Adrenal gland (tissue), 12 donors: ENCODE data around the gene FBL. TPM values are rescaled to one million over a fixed set of nuclear protein-coding genes. Genes with fewer than 3 reads are reported as not detected.
"Not testable (repeated sequence)": the region's sequence is repeated elsewhere in the genome, so short reads cannot be mapped to it uniquely, and the experiment has no call there.

Experiments used
- DNase-seq, 7 donors: peaks; one replicate each; pipeline ENCODE4 v3.0.0-alpha.2; 2019 to 2020
- H3K27ac ChIP-seq, 5 donors: fragments of 200-600 bp; sonication (generic) in 4 of 5; 1 replicate in 3 of 5; 2 replicates in 2 of 5; pipeline versions ENCODE4 v1.5.1 to v1.8.0; 2016 to 2020; ENCODE audit warnings: mild to moderate bottlenecking in 1 of 5
- H3K27me3 ChIP-seq: fragments of 200-600 bp; 2 replicates; pipeline ENCODE4 v1.8.0; 2021
- H3K36me3 ChIP-seq, 2 donors: fragments of 200-600 bp; replicated peaks in 1 of 2; 1 replicate in 1 of 2; 2 replicates in 1 of 2; pipeline versions ENCODE4 v1.5.1 to v1.8.0; 2018 to 2022
- H3K4me1 ChIP-seq, 2 donors: fragments of 200-600 bp; replicated peaks in 1 of 2; 1 replicate in 1 of 2; 2 replicates in 1 of 2; pipeline versions ENCODE4 v1.5.1 to v1.8.0; 2018 to 2021
- H3K4me3 ChIP-seq, 4 donors: fragments of 200-600 bp; sonication (generic) in 3 of 4; one replicate each; pipeline ENCODE4 v1.5.1; 2016 to 2018
- H3K9me3 ChIP-seq, 3 donors: fragments of 200-600 bp; sonication (generic) in 1 of 3; replicated peaks in 1 of 3; 1 replicate in 2 of 3; 2 replicates in 1 of 3; pipeline versions ENCODE4 v1.5.1 to v1.8.0; 2016 to 2021
- POLR2A ChIP-seq, 2 donors: fragments of 450-650 bp; IDR thresholded peaks; one replicate each; pipeline ENCODE4 v1.6.1; 2017; ENCODE audit warnings: antibody characterized with exemption in 2 of 2, mild to moderate bottlenecking in 2 of 2, moderate library complexity in 1 of 2
- WGBS, 4 donors: extraction: QIAGEN DNeasy Blood & Tissue Kit in 2 of 4; methylation state at CpG; one replicate each; pipeline versions ENCODE4 v1.1.5 to v1.1.7; 2013 to 2017; 5-methylcytosine and 5-hydroxymethylcytosine counted together
- intact Hi-C, 2 donors: fragments of 100-400 bp; cut with DNase I; formaldehyde crosslinking; loops; one replicate each; pipeline versions ENCODE4 v1.14.1 to v1.15.0; 2022 to 2023
- polyA plus RNA-seq, 3 donors: library from polyadenylated mRNA; stranded (reverse); fragments of 200-250 nt in 2 of 3; fragments of 350-450 nt in 1 of 3; fragmentation: Illumina TruSeq in 1 of 3; extraction: RNeasy Lipid Tissue Mini Kit (QIAGEN cat#74804) in 1 of 3; gene quantifications; one replicate each; pipeline ENCODE4 v1.2.3, GENCODE V29; 2013 to 2014
- total RNA-seq, 9 donors: library from RNA; depleted of rRNA in 4 of 9; stranded (reverse); fragments of >200 nt in 4 of 9; fragments of 120-200 nt in 1 of 9; fragmentation: NEBNext Ultra II Directional in 1 of 9; extraction: Animal tissue kit (Norgen Biotek cat#: 25700) in 1 of 9; gene quantifications; one replicate each; pipeline versions ENCODE4 v1.1.0 to v1.2.4, GENCODE V29; 2013 to 2023
- TF ChIP-seq, protein P1 (sequence below), 6 experiments: fragments of 450-650 bp in 4 of 6; fragments of 200-600 bp in 2 of 6; sonication (generic) in 1 of 6; IDR thresholded peaks; 1 replicate in 5 of 6; 2 replicates in 1 of 6; pipeline versions ENCODE4 v1.5.1 to v1.8.0; 2016 to 2021; ENCODE audit warnings: antibody characterized with exemption in 6 of 6, mild to moderate bottlenecking in 2 of 6, moderate library complexity in 1 of 6
- donor health status: healthy with polysubstance abuse.
- donor health status: Bipolar disorder and iron deficiency.
- donor health status: DM: yes; HTN: yes; CAD: no.
- donor health status: DM: no; HTN: no; CAD: no.
- donor health status: DM: no; HTN: no; CAD: no.
- donor health status: DM: yes; HTN: yes; CAD: no.

Gene FBL
- total and polyA plus RNA-seq, 12 donors, result 52.4 to 228 (median 114) TPM

DNA sequence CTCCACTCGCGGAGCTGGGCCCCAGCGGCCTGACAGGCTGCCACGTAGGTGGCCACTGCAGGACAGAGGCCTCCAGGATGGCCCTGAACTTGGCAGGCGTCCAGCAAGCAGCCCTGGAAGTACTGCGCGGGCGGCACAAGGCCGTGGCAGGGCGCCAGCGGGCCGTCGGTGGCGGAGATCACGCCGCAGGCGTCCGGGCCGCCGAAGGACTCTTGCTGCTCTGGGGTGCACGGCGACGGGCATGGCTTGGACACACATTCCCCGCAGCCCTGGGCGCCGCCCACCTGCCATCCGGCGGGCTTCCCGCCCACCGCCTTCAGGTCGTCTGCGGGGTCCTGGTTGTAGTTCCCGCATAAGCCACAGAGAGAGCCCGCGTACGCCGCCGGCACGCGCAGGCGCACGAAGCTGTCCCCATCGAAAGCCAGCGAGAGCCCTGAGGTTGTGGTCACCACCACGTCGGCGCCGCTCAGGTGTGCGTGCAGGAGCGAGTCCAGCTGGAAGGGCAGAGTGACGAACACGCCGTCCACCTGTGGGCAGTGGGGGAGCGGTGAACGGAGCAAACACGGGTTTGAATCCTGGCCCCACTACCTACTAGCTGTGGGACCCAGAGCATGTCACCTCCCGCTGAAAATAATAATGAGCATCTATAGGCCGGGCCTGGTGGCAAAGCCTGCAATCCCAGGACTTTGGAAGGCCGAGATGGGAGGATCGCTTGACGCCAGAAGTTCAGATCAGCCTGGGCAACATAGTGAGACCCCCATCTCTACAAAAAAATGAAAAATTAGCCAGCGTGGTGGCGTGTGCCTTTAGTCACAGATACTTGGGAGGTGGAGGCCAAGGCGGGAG, 45.7 kb upstream of the FBL start:
- TF ChIP-seq, protein P1, sequence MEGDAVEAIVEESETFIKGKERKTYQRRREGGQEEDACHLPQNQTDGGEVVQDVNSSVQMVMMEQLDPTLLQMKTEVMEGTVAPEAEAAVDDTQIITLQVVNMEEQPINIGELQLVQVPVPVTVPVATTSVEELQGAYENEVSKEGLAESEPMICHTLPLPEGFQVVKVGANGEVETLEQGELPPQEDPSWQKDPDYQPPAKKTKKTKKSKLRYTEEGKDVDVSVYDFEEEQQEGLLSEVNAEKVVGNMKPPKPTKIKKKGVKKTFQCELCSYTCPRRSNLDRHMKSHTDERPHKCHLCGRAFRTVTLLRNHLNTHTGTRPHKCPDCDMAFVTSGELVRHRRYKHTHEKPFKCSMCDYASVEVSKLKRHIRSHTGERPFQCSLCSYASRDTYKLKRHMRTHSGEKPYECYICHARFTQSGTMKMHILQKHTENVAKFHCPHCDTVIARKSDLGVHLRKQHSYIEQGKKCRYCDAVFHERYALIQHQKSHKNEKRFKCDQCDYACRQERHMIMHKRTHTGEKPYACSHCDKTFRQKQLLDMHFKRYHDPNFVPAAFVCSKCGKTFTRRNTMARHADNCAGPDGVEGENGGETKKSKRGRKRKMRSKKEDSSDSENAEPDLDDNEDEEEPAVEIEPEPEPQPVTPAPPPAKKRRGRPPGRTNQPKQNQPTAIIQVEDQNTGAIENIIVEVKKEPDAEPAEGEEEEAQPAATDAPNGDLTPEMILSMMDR (IDR thresholded peaks at IDR 0.05), result peak in 1 of 6 experiments; percentile 14
- intact Hi-C loops, H3K36me3 ChIP-seq, H3K4me1 ChIP-seq, H3K4me3 ChIP-seq, H3K27ac ChIP-seq, H3K9me3 ChIP-seq: not testable (repeated sequence)
- peak; percentile 56 to 82 (median 77) for DNase-seq
- H3K27me3 ChIP-seq, result peaks cover 11% of the 10 kb centered on the region
- WGBS, 4 donors, result 28 to 62% (median 46%) methylated on average over 24 to 64 of the region's 64 CpGs

DNA sequence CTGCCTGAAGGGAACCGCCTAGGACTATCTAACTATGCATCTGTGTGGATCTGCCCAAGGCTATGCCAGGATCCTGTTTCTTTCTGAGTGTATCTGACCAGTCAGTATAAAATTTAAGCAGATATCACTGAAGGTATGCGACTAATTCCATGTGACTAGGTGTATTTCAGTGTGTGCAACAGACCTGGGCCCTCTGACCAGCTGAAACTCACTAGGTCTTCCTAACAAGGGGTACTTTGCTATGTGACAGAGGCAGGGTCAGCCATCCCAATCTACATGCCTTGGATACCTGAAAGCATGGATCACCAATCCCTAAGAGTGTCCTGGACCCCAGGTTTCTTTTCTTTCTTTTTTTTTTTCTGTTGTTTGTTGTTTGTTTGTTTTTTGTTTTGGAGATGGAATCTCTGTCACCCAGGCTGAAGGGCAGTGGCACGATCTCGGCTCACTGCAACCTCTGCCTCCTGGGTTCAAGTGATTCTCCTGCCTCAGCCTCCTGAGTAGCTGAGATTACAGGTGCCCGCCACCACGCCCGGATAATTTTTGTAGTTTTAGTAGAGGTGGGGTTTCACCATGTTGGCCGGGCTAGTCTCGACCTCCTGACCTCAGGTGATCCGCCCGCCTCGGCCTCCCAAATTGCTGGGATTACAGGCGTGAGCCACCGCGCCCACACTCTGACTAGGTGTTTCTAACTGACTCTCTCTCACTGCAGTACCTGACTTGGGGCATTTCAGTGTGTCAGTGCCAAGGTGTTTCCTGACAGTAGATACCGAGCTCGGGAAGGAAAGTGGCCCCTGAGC, 44.8 kb upstream of the FBL start:
- Histone ChIP-seq H3K27me3 (peaks cover 11% of the 10 kb centered on the region), H3K9me3 (no peaks in the 10 kb centered on the region), H3K4me3 (no peak overlapping the region), H3K27ac (no peak overlapping the region), H3K4me1 (peaks cover 0 to 4% of the 10 kb centered on the region in 2 donors), H3K36me3 (no peaks in the 10 kb centered on the region)
- TF ChIP-seq, protein P1 (IDR thresholded peaks at IDR 0.05), result no peak
- no peak for TF ChIP-seq POLR2A (IDR thresholded peaks at IDR 0.05)
- WGBS, 4 donors, result 80 to 83% (median 81%) methylated on average over 17 of the region's 17 CpGs
- intact Hi-C loops, result no loop called here
- peak in 1 of 7 donors; percentile 12 for DNase-seq

DNA sequence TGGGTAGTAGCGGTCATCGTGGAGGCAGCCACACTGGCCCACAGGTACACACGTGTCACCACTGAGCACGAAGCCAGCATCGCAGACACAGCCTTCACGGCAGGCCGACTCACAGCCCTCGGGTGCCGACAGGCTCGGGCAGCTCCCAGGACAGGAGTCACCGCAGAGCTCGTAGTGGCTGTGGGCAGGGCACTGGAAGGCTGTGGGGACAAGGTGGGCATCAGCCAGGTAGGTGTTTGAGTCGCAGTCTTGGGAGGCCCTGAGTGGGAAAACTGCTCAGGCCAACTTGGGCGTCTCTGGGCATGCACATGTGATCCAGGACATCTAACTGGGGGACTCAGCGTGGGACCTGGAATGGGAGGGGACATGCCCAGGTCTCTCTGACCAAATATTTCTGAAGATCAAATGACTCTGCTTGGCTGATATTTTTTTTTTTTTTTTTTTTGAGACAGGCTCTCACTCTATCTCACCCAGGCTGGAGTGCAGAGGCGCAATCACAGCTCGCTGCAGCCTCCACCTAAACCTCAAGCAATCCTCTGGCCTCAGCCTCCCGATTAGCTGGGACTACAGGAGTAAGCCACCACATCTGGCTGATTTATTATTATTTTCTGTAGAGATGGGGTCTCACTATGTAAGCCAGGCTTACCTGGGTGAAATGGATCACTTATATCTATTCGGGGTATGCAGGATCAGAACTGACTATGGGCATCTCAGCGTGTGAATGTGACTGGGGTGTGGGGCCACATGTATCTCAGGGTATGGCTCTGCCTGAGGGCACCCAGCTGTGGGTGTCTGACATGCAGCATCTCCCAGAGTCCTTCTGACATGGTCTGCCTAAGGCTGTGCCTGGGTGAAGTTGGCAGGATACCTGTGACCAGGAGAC, 43.9 kb upstream of the FBL start:
- 92 to 97% (median 93%) methylated on average over 10 to 18 of the region's 20 CpGs for WGBS, 4 donors
- H3K36me3 ChIP-seq, intact Hi-C loops, H3K4me1 ChIP-seq, H3K4me3 ChIP-seq, H3K27ac ChIP-seq, H3K9me3 ChIP-seq: not testable (repeated sequence)
- peaks cover 11% of the 10 kb centered on the region for H3K27me3 ChIP-seq
- peak in 1 of 7 donors; percentile 14 for DNase-seq

DNA sequence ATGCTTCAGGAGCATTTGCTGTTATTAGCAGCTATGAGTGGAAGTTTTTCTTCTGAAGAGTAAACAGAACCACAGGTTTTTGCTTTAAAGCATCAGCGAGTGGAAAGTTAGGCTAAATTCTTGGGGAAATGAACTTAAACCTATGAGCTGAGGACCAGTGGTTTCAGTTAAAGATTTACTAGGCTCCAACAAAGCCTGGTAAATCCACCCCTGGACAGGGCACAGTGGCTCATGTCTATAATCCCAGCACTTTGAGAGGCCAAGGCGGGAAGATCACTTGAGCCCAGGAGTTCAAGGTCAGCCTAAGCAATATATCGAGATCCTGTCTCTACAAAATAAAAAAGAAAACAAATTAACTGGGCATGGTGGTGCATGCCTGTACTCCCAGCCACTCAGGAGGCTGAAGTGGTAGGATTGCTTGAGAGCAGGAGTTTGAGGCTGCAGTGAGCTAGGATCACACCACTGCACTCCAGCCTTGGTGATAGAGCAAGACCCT, 41.3 kb upstream of the FBL start:
- H3K36me3 ChIP-seq, H3K4me3 ChIP-seq, DNase-seq, H3K4me1 ChIP-seq, H3K9me3 ChIP-seq, H3K27me3 ChIP-seq, intact Hi-C loops, H3K27ac ChIP-seq: not testable (repeated sequence)
- WGBS, 4 donors, result 33 to 46% (median 44%) methylated on average over 1 to 2 of the region's 3 CpGs

DNA sequence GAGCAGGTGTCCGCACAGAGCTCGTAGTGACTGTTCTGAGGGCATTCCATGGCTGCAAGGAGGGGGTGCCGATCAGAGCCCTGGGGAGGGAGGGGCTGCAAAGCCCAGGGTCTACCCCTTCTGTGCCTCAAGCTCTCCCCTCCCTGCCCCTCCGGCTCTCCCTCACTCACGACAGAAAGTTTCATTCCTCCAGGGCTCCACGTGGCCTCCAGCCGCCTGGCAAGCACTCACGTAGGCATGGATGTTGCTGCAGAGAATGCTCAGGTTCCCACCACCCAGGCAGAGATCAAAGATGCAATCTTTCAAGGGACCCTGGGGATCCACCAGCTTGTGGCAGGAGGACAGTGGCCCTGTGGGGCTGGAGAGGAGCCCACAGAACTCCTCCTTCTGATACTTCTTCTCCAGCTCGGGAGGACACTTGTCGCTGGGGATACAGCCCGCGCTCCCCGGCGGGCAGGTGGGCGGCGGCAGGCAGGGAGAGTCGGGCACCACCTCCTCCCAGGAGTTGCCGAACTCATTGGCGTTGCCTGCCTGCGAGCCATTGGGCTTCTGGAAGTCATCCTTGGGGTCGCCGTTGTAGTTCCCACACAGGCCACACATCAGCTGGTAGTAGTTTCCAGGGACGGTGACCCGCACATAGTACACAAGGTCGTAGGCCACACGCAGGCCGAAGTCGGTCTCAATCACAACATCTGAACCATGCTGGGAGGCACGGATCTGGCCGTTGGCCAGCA, 39.8 kb upstream of the FBL start:
- H3K36me3 ChIP-seq, H3K27ac ChIP-seq, H3K4me1 ChIP-seq, DNase-seq, H3K9me3 ChIP-seq, H3K4me3 ChIP-seq, intact Hi-C loops, H3K27me3 ChIP-seq: not testable (repeated sequence)
- WGBS, 4 donors, result 88 to 97% (median 89%) methylated on average over 6 to 21 of the region's 30 CpGs

DNA sequence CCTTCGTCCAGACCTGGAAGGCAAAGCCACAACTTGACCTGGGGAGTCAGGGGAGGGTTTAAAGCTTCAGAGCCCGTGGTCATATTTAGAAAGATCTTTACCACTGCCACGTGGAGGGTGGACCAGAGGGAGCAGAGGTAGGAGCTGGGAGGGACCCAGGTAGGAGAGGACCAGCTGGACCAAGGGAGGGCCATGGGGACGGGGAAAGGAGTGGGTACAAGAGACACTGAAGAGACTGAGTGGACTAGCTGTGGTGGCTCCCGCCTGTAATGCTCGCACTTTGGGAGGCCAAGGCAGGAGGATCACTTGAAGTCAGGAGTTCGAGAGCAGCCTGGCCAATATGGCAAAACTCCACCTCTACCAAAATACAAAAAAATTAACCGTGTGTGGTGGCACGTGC, 38.5 kb upstream of the FBL start:
- H3K27me3 ChIP-seq, H3K9me3 ChIP-seq, H3K36me3 ChIP-seq, DNase-seq, H3K4me3 ChIP-seq, intact Hi-C loops, H3K27ac ChIP-seq, H3K4me1 ChIP-seq: not testable (repeated sequence)
- 72 to 82% (median 76%) methylated on average over 3 to 6 of the region's 9 CpGs for WGBS, 4 donors

DNA sequence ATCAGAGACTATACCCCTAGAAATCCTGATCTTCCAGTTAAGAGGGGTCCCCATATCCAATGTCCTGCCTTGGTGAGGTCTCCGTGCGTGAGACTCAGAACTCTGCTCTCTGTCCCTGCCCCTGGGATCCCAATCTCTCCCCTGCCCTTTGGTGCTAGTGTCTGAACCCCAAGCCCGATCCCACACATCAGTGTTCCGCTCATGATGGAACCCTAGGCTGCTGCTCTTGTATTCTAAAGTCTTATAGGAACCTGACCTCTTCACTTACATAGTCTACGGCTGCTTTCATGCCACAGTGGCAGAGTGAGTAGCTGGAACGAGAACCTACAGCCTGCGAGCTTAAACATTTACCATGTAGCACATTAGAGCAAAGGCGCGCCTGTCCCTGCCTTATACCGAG, 36.5 kb upstream of the FBL start:
- H3K36me3 ChIP-seq, H3K4me3 ChIP-seq, H3K27ac ChIP-seq, H3K9me3 ChIP-seq, H3K27me3 ChIP-seq, H3K4me1 ChIP-seq, intact Hi-C loops: not testable (repeated sequence)
- DNase-seq, result peak in 1 of 7 donors; percentile 6
- 79 to 86% (median 83%) methylated on average over 6 to 7 of the region's 10 CpGs for WGBS, 4 donors
